GM18505 (cell line): ENCODE measurements around the gene VSTM2L.

Source experiments
- ATAC-seq: cut with Tn5 transposase; IDR thresholded peaks from one replicate; pipeline ENCODE4 v1.9.1; 2021; ENCODE audit not compliant: unreplicated experiment
- POLR2A ChIP-seq: IDR thresholded peaks from 4 replicates; pipeline ENCODE4 v1.6.1; 2011; ENCODE audit warnings: borderline replicate concordance; ENCODE audit not compliant: insufficient read depth, insufficient read length; ENCODE audit errors: extremely low read depth

VSTM2L gene

GRCh38 chr20:37926612-37927011, 23.7 kb downstream of the VSTM2L start:
- no peak for ATAC-seq
- TF ChIP-seq POLR2A: no peak

GRCh38 chr20:37927410-37928095, 24.6 kb downstream of the VSTM2L start:
- ATAC-seq: no peak
- no peak for TF ChIP-seq POLR2A

GRCh38 chr20:37928996-37929682, 26.2 kb downstream of the VSTM2L start:
- ATAC-seq: no peak
- TF ChIP-seq POLR2A: no peak

- no peak for TF ChIP-seq POLR2A
- no peak for ATAC-seq
Measured at GRCh38 chr20:37929683-37930014, 26.7 kb downstream of the VSTM2L start.

- no peak for TF ChIP-seq POLR2A
- no peak for ATAC-seq
Measured at GRCh38 chr20:37931153-37931922, 28.4 kb downstream of the VSTM2L start.

- TF ChIP-seq POLR2A: no peak
Measured at GRCh38 chr20:37932074-37932473, 29.1 kb downstream of the VSTM2L start.

GRCh38 chr20:37932919-37933318, 30.0 kb downstream of the VSTM2L start:
- no peak for TF ChIP-seq POLR2A
- no peak for ATAC-seq

More at GRCh38 chr20:37932074-37932473, 29.1 kb downstream of the VSTM2L start:
- no peak for ATAC-seq

GRCh38 chr20:37933786-37934633, 31.1 kb downstream of the VSTM2L start:
- ATAC-seq: no peak
- no peak for TF ChIP-seq POLR2A

GRCh38 chr20:37934634-37935375, 31.9 kb downstream of the VSTM2L start:
- no peak for ATAC-seq
- no peak for TF ChIP-seq POLR2A

GRCh38 chr20:37935435-37935834, 32.5 kb downstream of the VSTM2L start:
- no peak for ATAC-seq
- no peak for TF ChIP-seq POLR2A

GRCh38 chr20:37936041-37936440, 33.1 kb downstream of the VSTM2L start:
- ATAC-seq: no peak
- no peak for TF ChIP-seq POLR2A

GRCh38 chr20:37936451-37936850, 33.5 kb downstream of the VSTM2L start:
- no peak for ATAC-seq
- TF ChIP-seq POLR2A: no peak

- ATAC-seq: no peak
- no peak for TF ChIP-seq POLR2A
Measured at GRCh38 chr20:37937686-37938085, 34.8 kb downstream of the VSTM2L start.

GRCh38 chr20:37938181-37938750, 35.3 kb downstream of the VSTM2L start:
- ATAC-seq: no peak
- TF ChIP-seq POLR2A: no peak
